HG03457 (cell line): ENCODE measurements around the gene CAPNS1.
"Not testable (repeated sequence)": the region's sequence is repeated elsewhere in the genome, so short reads cannot be mapped to it uniquely, and the experiment has no call there.

Experiments
- ATAC-seq: cut with Tn5 transposase; IDR thresholded peaks from one replicate; pipeline ENCODE4 v1.9.1; 2021; ENCODE audit warnings: moderate number of reproducible peaks; ENCODE audit not compliant: unreplicated experiment

CAPNS1 gene

DNA sequence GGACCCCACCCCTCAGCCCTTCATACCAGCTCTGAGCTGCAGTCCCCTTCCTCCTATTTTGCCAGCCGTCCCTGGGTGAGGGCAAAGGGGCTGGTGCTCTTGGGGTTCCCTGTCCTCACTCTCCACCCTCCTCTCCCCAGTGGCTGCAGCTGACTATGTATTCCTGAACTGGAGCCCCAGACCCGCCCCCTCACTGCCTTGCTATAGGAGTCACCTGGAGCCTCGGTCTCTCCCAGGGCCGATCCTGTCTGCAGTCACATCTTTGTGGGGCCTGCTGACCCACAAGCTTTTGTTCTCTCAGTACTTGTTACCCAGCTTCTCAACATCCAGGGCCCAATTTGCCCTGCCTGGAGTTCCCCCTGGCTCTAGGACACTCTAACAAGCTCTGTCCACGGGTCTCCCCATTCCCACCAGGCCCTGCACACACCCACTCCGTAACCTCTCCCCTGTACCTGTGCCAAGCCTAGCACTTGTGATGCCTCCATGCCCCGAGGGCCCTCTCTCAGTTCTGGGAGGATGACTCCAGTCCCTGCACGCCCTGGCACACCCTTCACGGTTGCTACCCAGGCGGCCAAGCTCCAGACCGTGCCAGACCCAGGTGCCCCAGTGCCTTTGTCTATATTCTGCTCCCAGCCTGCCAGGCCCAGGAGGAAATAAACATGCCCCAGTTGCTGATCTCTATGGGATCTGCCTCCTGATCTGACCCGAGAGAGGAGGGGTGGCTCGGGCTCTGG is 10.0 kb downstream of the CAPNS1 start:
- no peak for ATAC-seq

DNA sequence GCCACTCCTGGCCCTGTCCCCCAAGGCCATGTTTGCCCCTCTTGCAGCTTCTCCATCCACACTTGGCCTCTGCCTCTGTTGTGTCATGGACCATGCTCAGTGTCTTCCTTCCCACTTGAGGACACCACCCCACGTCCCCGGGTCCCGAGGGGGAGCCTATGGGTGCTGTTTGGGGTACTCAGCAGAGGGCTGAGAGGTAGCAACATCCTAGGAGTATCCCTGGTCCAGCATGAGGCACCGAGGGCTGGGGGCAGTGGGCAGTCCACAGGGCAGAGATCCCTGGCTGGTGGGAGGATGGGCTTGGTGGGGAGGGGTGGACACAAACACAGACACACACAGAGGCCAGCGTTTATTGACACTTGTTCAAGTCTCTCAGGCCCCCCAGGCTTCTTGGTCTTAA is 10.7 kb downstream of the CAPNS1 start:
- ATAC-seq = no peak

DNA sequence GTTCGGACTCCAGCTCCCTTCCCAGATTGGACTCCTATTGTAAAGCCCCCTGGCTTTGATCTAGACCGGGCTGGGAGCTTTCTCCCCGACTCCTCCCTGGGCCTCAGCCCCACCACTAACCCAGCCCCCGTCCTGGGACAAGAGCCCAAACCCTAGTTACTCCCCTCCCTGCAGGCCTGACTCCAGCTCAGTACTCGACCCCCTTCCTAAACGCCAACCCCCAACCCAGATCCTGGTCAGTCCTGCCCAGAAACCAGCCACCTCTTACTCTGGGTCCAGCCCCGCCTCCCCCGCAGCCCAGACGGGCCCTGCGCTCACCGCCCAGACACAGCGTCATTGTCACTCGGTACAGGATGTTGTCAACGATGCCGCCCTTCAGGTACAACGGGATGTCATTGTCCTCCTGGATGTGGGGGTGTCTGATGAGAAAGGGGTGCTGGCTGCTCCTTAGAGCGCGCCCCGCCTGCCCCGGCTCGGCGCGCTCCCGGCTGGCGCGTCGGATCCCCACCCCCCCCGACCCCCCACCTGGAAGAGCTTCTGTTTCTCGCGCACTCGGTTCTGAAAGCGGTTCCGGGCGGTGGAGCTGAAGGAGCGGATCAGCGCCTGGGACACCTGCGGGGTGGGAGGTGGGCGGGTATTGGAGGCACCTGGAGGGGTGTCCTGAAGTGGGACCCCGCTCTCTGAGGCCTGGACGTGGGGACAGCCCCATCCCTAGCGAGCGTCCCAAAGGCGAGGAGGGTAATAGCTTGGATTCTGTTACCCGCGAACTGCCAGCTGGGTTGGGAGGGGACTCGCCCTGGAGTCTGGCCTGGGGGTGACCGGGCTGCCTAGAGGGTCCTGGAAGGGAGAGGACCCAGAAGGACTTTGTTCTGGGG is 11.5 kb downstream of the CAPNS1 start:
- no peak for ATAC-seq

DNA sequence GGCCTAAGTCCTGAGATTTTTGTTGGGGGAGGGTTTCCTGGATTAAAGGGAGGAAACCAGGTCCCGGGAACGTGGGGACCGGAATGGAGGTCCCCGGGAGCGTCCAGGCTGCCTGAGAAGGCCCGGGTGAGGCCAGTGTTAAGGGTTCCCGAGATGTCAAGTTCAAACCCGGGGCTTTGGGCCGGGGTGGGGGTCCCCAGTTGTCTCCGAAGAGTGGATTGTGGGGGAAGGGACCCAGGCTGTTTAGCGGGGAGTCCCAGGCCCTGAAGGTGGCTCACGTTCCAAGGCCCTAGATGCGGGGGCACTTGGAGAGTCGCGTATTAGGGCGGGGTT is 12.1 kb downstream of the CAPNS1 start:
- no peak for ATAC-seq

DNA sequence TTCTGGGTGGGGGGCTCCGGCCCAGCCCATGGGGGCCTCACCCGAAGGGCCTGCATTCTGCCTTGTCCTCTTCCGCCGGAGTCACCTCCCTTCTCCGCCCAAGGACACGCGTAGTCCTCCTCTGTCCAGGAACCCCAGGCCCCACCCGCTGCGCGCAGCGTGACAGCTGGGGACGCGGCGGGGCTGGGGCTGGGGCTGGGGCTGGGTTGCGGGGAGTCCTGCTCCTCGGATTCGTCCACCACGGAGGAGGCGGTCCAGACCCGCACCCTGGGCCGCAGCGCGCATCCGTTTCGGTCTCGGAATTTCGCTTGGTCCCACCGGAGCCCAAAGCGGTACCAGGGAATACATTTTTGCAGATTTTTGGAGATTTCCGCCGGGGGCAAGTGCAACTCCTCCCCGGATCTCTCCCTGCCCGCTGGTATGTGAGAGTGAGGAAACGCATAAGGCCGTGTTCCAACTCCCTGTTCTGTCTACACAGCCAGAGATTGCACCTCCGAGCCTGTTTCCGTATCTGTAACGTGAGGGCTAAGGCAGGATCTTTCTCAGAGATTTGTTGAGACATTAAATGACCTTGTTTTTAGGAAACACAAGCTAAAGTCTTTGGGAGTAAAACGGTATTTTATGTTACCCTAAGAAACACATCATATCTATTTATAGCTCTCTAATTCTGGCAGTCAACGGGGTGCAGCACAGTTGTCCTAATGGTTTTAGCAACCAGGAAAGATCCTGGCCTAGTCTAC is 12.7 kb downstream of the CAPNS1 start, which contains the start of gene COX7A1:
COX7A1 (minus strand) TSS at position 96 of the 740 bp plus-strand sequence; CDS start at position 56, 40 bp downstream.
- ATAC-seq = no peak

DNA sequence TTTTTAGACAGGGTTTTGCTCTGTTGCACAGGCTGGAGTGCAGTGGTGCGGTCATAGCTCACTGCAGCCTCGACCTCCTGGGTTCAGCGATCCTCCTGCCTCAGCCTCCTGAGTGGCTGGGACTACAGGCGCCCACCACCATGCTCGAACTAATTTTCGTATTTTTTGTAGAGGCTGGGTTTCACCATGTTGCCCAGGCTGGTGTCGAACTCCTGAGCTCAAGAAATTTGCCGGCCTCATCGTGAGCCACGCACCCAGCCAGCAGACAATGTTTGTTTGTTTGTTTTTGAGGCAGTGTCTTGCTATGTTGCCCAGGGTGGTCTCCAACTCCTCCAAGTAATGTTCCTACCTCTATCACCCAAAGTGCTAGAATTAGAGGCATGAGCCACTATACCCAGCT is 13.3 kb downstream of the CAPNS1 start:
- no peak for ATAC-seq

DNA sequence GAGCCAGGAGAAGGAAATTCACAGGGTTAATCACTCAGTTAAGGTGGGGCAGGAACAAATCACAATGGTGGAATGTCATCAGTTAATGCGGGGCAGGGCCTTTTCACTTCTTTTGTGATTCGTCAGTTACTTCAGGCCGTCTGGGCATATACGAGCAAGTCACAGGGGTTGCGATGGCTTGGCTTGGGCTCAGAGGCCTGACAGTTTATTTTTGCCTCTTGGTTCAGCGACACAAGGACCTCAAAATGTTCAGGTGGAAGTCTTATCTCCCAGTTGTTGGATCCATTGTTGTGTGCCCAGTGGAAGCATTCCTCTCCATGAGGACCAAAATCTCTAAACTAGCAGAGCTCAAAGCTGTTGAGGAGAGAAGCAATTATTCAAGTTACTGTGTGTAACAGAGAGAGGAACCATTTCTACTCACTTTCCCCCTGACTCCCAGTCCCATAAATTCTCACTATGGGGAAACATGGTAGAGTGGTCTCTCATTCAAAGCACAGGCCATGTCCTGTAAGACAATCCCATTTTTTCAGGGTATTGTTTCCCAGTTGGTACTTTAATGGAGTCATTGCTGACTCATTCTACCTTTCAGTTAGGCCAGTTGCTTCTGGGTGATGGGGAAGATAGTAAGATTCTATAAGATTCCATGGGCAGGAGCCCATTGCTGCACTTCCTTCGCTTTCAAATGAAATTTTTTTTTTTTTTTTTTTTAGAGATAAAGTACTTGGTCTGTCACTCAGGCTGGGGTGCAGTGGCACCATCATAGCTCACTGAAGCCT is 21.1 kb downstream of the CAPNS1 start:
- ATAC-seq = no peak

DNA sequence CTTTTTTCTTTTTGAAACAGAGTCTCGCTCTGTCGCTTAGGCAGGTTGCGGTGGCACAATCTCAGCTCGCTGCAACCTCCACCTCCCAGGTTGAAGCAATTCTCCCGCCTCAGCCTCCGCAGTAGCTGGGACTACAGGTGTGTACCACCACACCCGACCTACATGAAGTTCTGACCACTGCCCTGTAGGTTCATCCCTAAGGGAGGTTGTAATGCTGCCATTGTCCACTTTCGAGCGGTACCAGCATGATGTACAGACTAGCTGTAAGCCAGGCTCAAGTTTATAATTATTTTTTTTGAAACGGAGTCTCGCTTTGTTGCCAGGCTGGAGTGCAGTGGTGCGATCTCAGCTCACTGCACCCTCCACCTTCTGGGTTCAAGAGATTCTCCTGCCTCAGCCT is 23.9 kb downstream of the CAPNS1 start:
- ATAC-seq = no peak

DNA sequence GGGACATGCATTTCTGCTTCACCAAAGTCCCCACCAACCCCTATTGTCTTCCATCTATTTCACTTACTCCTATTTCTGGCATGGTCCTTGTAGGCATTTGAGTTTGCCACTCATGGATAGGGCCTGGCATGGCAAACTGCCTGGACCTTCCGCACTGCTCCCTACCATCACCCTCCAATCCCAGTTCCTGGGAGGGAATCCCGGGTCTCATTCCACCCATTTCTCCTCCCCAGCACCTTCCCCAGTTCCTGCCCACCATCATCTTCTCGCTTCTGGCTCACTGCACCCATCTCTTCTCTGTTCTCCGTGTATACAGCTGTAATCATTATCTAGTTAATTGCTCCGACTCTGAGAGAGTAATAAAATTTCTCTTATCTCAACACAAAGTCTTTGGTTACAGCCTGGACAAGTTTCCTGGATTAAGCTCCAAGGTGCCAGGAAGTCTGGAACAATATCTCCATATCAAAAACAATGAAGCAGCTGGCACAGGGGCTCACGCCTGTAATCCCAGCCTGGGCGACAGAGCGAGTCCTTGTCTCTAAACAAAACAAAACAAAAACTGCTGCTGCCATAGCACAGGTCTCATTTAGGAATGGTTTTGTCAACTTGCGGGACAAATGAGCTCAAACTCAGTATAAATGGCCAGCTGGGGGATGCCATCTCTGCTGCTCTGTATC is 29.4 kb downstream of the CAPNS1 start:
- ATAC-seq = no peak

DNA sequence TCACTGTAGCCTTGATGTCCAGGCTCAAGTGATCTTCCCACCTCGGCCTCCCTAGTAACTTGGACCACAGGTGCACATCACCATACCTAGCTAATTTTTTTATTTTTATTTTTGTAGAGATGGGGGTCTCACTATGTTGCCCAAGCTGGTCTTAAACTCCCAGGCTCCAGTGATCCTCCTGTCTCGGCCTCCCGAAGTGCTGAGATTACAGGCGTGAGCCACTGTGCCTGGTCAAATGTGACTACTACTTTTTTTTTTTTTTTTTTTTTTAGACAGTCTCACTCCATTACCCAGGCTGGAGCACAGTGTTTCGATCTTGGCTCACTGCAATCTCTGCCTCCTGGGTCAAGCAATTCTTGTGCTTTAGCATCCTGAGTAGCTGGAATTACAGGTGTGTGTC is 33.0 kb downstream of the CAPNS1 start:
- no peak for ATAC-seq

DNA sequence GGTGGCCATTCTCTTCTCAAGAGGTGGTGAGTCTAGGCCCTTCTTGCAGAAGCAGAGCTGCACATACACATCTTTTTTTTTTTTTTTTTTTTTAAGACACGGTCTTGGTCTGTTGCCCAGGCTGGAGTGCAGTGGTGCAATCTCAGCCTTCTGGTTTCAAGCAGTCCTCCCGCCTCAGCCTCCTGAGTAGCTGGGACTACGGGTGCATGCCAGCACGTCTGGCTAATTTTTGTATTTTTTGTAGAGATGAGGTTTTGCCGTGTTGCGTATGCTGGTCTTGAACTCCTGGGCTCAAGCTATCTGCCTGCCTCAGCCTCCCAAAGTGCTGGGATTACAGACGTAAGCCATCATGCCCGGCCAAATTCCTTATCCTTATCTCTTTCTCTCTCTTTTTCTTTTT is 34.0 kb downstream of the CAPNS1 start:
- ATAC-seq = not testable (repeated sequence)

DNA sequence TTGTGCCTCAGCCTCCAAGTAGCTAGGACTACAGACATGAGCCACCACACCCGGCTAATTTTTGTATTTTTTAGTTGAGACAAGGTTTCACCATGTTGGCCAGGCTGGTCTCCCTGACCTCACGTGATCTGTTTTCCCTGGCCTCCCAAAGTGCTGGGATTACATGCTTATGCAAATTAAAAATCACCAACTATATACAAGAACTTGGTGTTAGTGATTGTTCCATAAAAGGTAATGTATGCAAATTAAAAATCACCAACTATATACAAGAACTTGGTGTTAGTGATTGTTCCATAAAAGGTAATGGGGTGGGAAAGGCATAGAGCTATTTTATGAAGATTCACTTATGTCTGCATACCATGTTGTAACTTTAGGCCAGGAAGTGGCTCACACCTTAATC is 39.2 kb downstream of the CAPNS1 start:
- not testable (repeated sequence) for ATAC-seq

DNA sequence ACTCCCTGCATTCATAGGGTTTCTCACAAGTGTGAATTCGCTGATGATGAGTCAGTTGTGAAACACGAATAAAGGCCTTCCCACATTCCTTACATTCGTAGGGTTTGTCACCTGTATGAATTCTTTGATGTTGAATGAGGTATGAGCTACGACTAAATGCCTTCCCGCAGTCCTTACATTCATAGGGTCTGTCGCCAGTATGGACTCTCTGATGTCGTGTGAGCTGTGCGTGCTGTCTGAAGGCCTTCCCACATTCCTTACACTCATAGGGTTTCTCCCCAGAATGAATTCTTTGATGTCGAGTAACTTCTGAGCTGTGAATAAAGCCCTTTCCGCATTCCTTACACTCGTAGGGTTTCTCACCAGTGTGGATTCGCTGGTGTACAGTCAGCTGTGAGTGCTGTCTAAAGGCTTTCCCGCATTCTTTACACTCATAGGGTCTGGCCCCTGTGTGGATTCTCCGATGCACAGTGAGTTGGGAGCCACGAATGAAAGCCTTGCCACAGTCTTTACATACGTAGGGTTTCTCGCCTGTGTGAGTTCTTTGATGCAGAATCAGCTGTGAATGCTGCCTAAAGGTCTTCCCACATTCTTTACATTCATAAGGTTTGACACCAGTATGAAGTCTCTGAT is 42.9 kb downstream of the CAPNS1 start:
- no peak for ATAC-seq

DNA sequence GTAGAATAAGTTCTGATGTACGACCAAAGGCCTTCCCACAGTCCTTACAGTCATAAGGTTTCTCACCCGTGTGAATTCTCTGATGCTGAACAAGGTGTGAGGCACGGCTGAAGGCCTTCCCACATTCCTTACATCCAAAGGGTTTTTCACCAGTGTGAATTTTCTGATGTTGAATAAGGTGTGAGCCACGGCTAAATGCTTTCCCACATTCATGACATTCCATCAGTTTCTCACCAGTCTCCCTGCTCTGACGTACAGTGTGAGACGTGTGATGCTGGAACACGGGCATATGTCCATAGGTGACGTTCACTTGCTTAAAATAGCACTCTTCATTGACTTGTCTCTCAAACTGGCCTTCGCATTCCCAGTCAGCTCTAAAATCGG is 43.4 kb downstream of the CAPNS1 start:
- no peak for ATAC-seq

DNA sequence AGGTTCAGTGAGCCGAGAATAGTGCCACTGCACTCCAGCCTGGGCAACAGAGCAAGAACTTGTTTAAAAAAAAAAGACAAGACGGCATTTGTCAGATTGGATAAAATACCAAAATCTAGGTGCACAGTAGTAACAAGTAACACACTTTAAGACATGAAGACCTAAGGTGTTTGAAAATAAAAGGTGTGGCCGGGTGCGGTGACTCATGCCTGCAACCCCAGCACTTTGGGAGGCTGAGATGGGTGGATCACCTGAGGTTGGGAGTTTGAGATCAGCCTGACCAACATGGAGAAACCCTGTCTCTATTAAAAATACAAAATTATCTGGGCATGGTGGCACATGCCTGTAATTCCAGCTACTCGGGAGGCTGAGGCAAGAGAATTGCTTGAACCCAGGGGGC is 46.9 kb downstream of the CAPNS1 start:
- ATAC-seq = not testable (repeated sequence)

DNA sequence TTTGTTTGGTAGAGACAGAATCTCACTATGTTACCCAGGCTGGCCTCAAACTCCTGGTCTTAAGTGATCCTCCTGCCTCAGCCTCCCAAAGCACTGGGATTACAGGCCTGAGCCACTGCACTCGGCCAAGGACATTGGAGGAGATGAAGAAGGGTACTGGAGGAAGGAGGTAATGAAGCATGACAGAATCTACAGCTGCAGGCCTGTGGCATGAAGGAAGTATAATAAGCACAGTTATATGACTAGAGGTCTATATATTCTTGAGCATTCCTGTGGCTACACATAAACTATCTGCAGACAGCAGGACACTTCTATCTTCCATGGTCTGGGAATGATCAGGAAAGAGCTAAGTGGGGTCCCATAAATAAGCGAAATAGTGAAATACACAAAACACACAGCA is 56.4 kb downstream of the CAPNS1 start:
- no peak for ATAC-seq

DNA sequence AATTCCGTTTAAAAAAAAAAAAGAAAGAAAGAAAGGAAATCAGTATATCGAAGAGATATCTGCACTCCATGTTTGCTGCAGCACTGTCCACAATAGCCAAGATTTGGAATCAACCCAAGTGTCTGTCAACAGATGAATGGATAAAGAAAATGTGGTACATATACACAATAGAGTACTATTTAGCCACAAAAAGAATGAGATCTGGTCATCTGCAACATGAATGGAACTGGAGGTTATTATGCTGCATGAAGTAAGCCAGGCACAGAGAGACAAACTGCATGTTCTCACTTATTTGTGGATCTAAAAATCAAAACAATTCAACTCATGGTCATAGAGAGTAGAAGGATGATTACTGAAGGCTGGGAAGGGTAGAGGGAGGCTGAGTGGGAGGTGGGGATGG is 58.3 kb downstream of the CAPNS1 start:
- no peak for ATAC-seq
